Activated T-helper 1 cell treated with anti-CD3 and anti-CD28 coated beads, Interleukin-2, amount 50 U/mL, for 16 hours (primary cell): ENCODE data around the gene LINC01488.

Experiments used
- DNase-seq, 2 donors: peaks; one replicate each; pipeline ENCODE4 v3.0.0-alpha.2; 2020; ENCODE audit warnings: low read depth in 1 of 2, low spot score in 1 of 2

The LINC01488 gene

GRCh38 chr11:69509846-69510390, 28.5 kb downstream of the LINC01488 start:
- DNase-seq: no peak

DNA sequence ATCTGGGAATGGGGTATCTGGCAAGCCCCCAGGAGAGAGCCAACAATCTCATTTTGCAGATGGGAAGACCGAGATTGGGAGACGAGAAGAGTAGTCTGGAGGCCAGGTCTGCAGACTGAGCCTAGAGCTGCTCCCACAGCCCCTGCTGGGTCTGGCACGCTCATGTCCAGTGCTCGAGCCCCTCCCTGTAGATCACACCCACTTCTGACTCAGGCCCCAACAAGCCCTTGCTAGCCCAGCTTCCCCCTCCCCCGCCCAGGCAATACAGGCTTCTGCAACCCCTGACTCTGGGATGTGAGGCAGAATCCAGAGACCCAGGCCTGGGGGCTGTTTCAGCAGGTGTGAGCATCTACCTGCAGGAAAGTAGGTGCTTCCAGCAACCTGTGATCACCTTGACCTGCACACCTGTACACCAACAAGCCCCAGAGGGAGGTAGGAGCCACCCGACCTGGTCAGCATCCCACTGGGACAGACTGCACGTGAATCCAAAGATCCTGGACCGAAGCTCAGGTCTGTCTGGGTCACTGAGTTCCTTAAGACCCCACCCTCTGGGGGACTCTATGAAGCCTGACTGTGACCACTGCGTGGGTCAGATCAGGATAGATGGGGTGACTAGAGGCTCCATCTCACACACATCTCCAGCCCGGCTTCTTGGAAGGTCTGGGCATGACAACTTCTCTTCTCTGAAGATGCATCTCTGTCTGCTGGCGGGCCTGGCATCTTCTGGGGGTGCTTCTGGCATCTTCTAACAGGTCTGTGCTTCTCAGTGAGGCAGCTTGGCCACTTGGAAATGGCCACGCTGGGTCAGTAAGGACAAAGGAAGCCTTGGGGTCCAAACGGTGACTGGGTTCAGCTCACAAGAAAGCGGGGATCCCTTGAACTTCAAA, 29.3 kb downstream of the LINC01488 start:
- no peak for DNase-seq

GRCh38 chr11:69511358-69512055, 30.0 kb downstream of the LINC01488 start:
- DNase-seq: no peak

DNA sequence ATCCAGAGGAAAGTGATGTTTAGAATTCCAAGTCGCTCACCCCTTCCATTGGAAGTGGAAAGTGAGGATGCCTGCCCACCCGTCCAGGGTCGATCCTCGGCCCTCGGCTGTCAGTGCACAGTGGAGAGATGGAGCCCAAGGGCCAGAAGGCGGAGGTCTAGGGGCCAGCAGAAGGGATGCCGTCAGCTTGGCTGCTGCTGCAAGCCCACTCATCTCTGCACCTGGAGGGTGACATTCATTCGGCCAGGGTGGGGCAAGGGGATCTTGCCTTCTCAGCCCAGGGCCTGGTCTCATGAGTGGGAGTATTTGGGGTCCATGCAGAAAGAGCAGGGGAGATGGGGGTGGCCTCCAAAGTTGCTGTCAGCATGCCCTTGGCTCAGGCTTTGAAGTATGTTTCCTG, 30.7 kb downstream of the LINC01488 start:
- DNase-seq: no peak

DNA sequence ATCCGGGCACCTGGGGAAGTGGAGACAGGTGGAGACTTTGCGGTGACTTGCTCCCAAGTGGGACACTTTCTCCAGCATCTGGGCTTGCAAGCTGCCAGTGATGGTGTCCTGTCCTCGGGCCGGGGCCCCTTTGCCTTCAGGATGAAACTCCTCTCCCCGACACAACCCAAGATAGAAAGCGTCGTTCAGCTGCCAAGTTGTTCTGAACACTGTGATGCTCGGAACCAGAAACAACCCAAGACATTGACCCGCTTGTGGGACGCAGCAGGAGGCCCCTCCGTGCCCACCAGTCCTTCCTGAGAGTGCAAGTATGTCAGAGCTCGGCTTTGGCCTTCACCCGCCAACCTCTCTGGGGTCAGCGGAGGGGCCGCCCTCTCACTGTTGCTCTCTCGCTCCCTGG, 31.3 kb downstream of the LINC01488 start:
- DNase-seq: no peak

GRCh38 chr11:69513196-69513595, 31.7 kb downstream of the LINC01488 start:
- no peak for DNase-seq

GRCh38 chr11:69513663-69514224, 32.3 kb downstream of the LINC01488 start:
- DNase-seq: no peak

GRCh38 chr11:69514771-69515170, 33.3 kb downstream of the LINC01488 start:
- DNase-seq: no peak

DNA sequence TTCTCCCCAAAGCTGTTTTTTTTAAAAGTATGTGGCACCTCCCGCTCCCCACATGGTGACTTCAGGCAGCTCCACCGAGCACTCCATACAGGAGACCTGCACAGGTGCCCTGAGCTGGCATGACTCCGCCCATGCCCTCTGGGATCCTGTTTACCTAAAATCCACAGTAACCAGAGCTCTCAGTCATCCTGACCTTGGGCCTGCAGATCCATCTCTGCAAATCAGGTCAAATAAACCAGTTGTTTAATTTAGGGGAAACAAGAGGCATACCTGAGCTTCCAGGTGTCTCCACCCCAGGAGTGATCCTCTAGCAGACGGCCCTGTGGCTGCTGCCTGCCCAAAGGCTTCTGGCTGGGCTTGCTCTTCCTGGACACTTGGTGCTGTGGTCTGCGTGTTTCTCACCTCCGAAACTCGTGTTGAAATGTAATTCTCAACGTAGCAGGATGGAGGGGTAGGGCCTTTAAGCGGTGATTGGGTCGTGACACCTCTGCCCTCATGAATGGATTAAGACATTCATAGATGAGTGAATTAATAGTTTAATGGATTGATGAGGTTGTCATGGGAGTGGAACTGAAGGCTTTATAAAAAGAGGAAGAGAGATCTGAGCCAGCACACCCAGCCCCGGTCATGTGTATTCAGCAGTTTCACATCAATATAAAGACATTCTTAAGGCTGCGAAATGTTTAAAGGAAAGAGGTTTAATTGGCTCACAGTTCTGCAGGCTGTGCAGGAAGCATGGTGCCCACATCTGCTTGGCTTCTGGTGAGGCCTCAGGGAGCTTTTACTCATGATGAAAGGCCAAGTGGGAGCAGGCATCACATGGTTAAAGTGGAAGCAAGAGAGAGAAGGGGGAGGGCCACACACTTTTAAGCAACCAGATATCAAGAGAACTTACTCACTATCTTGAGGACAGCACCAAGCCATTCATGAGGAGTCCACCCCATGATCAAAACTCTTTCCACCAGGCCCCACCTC, 34.1 kb downstream of the LINC01488 start:
- no peak for DNase-seq

DNA sequence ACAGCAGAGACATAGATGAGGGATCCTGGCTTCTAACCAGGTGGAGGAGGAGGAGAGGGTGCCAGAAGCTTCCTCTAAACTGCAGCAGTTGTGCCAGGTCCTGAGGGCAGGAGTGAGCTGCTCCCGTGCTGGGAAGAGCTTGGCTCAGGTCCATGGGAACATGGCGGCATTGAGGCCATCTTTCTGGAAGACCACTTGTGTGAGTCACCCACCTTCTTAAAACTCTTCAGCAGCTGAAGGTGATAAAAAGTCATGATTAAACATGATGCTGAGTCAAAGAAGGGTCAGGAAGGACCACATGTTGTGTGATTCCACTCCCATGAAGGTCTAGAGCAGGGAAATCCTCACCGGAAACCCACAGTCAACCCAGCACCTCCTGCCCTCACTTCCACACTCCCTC, 35.1 kb downstream of the LINC01488 start:
- DNase-seq: no peak

DNA sequence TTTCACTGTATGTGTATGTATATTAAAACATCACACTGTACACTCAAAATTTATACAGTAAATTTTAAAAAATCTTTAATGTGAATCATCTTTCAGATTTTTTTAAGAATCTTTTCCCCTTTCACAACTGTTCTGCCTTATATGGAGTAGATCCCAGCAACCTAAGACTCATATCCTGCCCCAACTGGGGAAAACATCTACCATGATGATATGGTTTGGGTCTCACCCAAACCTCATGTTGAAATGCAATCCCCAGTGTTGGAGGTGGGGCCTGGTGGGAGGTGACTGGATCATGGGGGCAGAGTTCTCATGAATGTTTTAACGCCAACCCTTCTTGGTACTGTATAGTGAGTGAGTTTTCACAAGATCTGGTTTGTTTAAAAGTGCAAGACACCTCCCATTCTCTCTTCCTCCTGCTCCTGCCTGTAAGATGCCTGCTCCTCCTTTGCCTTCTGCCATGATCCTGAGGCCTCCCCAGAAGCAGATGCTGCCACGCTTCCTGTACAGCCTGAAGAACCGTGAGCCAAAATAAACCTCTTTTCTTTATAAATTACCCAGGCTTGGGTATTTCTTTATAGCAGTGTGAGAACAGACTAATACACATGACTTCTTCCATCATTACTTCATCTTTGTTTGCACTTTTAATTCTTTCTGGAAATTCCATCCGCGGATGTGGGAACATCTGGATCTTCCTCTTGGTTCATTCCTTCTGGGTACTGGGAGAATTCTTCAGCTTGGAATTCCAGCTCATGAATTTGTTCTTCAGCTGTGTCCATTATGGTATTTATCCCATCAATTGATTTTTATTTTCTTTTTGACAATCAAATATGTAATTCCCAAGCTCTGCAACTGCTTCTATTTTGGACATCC, 36.9 kb downstream of the LINC01488 start:
- no peak for DNase-seq

- DNase-seq: no peak
Measured at GRCh38 chr11:69520186-69520916, 38.9 kb downstream of the LINC01488 start.

GRCh38 chr11:69521457-69521856, 40.0 kb downstream of the LINC01488 start:
- no peak for DNase-seq

- DNase-seq: no peak
Measured at GRCh38 chr11:69523453-69523852, 42.0 kb downstream of the LINC01488 start.

- no peak for DNase-seq
Measured at GRCh38 chr11:69524291-69524882, 42.9 kb downstream of the LINC01488 start.

DNA sequence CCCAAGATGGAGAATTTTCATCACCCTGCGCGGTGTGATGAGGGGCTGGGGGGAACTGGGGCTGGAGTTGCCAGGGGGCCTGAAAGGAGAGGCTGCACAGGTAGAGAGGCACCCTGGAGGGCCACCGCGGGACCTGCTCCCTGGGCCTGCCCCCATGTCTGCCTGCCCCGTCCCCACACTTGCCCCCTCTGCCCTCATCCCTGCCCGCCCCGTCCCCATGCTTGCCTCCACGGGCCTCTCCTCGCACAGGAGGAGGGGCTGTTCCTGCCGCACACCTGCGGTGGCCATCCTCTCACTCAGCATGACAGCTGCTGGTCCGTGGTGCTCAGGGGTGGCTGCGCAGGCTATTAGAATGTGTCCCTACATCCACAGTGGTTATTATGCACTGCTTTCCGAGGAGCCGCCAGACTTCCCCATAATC, 43.5 kb downstream of the LINC01488 start:
- no peak for DNase-seq

GRCh38 chr11:69525516-69526452, 44.3 kb downstream of the LINC01488 start:
- no peak for DNase-seq

GRCh38 chr11:69526453-69526810, 45.0 kb downstream of the LINC01488 start:
- no peak for DNase-seq
